GM10248 (cell line): Measurements from ENCODE around the gene SPI1.
A peak's percentile ranks its signal among the peaks of the same experiment; 100 is the strongest.

Experiments used
- CTCF ChIA-PET: fragments of 300-600 bp; sonication (Branson Sonifier 250); formaldehyde crosslinking; extraction: SDS; loops from one replicate; lab custom pipeline; 2021; ENCODE audit warnings: antibody characterized with exemption; lab: Yijun Ruan, JAX
- POLR2A ChIA-PET: fragments of 350-650 bp; sonication (Branson Sonifier 250); formaldehyde crosslinking; extraction: SDS; loops from one replicate; lab custom pipeline; 2020; ENCODE audit warnings: antibody characterized with exemption; lab: Yijun Ruan, JAX
- DNase-seq: peaks from one replicate; pipeline ENCODE4 v3.0.0; 2012; ENCODE audit errors: extremely low spot score
- TF ChIP-seq, protein P1 (sequence below): IDR thresholded peaks from 2 replicates; pipeline ENCODE4 v1.5.1; 2012; ENCODE audit warnings: mild to moderate bottlenecking, low read depth; ENCODE audit errors: extremely low read depth, missing control alignments, control extremely low read depth

SPI1 gene

DNA sequence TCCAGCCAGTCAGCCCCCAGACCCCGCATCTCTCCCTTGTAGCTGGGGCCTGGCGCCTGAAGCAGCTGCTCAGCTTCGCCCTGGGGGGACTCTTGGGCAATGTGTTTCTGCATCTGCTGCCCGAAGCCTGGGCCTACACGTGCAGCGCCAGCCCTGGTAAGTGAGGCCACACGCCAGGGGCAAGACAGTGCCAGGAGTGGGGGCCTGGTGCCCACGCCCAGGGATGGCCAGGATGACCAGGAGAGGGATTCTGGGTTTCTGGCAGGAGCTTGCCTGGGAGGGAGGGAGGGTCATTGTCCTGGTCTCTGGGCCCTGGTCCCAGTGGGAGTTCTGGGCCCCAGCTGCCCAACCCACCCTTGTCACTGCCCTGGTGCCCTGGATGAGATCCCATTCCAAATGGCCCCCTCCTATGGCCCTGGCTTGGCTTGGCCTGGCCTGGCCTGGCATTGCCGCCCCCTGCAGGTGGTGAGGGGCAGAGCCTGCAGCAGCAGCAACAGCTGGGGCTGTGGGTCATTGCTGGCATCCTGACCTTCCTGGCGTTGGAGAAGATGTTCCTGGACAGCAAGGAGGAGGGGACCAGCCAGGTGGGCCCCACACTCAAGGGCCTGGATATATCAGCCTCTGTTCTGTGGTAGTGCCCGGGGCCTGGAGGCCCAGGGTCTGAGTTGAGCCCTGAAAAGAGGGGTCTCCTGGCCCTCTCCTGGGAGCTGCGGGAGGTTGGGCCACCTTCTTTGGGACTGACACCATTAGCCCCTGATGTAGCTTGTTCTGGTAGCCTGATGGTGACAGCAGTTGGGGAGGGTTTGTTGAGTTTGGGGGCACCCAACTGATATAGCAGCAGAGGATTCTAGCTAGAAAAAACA, 33.8 kb upstream of the SPI1 start:
- ChIA-PET POLR2A (interaction anchor here (0.5 to 1.6 kb wide), 5 partner anchors 12 to 154 kb away, joined by 3 to 4 read pairs (median 3); partner anchors contain the start of genes NR1H3, PSMC3 and SPI1), CTCF (interaction anchor here (0.7 to 8.6 kb wide), 42 partner anchors 11 to 442 kb away, joined by 3 to 92 read pairs (median 4); partner anchors contain the start of genes ACP2, ARFGAP2, NR1H3 and PSMC3)
- TF ChIP-seq, protein P1, sequence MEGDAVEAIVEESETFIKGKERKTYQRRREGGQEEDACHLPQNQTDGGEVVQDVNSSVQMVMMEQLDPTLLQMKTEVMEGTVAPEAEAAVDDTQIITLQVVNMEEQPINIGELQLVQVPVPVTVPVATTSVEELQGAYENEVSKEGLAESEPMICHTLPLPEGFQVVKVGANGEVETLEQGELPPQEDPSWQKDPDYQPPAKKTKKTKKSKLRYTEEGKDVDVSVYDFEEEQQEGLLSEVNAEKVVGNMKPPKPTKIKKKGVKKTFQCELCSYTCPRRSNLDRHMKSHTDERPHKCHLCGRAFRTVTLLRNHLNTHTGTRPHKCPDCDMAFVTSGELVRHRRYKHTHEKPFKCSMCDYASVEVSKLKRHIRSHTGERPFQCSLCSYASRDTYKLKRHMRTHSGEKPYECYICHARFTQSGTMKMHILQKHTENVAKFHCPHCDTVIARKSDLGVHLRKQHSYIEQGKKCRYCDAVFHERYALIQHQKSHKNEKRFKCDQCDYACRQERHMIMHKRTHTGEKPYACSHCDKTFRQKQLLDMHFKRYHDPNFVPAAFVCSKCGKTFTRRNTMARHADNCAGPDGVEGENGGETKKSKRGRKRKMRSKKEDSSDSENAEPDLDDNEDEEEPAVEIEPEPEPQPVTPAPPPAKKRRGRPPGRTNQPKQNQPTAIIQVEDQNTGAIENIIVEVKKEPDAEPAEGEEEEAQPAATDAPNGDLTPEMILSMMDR, result peak; percentile 97
- peak; percentile 71 for DNase-seq

DNA sequence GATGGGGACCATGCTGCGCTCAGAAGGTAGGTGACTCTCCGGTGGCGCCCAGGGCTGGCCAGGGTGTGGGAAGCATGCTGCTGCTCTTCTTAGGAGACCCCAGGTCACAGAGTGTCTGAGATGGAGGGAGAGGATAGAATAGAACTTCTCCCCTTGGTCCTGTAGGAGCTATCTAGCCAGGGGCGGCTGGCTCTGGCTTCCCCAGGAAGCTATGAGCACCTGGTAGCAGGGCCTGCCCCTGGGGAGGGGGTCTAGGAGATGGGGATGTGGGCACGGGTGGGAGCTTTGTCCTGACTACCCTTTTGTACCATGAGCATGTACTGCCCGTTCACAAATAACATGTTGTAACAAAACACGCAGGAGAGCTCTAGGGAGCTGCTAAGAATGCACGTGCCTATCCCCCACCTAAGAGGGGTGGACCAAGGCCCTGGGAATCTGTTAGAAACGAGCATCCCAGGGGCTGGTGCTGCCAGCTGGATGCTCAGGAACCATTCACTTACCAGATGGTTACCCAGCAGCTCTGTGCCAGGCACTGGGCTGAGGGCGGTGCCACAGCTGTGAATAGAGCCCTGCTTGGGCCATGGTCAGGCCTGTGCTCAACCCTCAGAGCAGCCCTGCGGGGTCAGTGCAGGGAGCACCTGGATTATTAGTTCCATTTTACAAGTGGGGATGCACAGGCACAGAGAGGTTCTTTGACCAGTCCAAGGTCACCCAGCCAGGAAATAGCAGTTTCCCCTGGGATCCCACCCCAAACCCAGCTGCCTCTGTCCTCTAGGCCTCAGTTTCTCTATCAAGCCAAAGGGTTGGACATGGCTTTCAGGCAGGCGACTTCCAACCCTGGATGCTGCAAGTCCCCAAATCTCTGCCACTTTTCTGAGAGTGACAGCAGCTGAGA, 32.3 kb upstream of the SPI1 start:
- TF ChIP-seq, protein P1, result no peak
- ChIA-PET CTCF (interaction anchor here (0.7 to 8.6 kb wide), 23 partner anchors 10 to 518 kb away, joined by 3 to 92 read pairs (median 5); partner anchors contain the start of genes ACP2, ARFGAP2, NR1H3 and PSMC3), POLR2A (interaction anchor here (0.5 kb wide), 1 partner anchor 43 kb away, joined by 6 read pairs; no protein-coding TSS in a partner anchor)
- no peak for DNase-seq

DNA sequence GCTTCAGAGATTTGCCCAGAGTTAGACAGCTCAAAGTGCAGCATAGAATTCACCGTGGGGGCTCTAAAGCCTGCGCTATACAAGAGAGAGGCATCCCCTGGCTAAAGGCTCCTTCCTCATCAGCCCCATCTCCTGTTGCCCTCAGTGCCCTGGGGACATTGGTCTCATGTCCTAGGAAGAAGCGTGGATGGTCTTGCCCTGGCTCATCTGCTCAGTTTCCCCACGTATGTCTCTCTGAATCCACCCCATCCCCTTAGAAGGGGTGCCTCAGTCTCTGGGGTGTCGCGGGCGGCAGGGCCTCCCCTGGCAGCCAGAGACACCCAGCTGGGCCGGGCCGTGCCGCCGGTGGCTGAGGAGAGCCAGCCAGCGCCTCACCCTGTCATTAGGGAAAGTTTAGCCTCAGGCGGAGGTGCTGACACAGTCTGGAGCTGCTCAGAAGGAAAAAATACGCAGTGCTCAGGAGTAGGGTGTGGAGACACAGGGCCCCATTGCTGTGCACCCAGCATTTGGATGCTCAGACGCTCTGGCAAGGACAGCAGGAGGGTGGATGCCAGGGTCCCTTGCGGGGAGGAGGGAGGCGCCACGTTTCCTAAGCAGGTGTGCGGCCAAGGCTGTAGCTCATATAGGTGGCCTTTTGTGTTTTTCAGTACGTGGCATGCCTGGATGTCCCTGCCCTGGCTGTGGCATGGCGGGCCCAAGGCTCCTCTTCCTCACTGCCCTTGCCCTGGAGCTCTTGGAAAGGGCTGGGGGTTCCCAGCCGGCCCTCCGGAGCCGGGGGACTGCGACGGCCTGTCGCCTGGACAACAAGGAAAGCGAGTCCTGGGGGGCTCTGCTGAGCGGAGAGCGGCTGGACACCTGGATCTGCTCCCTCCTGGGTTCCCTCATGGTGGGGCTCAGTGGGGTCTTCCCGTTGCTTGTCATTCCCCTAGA, 31.4 kb upstream of the SPI1 start:
- TF ChIP-seq, protein P1, result no peak
- POLR2A ChIA-PET, result no interaction called here
- no peak for DNase-seq
- CTCF ChIA-PET, result interaction anchor here (0.7 to 8.6 kb wide), 12 partner anchors 9 to 231 kb away, joined by 3 to 92 read pairs (median 12); partner anchors contain the start of genes ACP2, ARFGAP2, DDB2 and PSMC3

DNA sequence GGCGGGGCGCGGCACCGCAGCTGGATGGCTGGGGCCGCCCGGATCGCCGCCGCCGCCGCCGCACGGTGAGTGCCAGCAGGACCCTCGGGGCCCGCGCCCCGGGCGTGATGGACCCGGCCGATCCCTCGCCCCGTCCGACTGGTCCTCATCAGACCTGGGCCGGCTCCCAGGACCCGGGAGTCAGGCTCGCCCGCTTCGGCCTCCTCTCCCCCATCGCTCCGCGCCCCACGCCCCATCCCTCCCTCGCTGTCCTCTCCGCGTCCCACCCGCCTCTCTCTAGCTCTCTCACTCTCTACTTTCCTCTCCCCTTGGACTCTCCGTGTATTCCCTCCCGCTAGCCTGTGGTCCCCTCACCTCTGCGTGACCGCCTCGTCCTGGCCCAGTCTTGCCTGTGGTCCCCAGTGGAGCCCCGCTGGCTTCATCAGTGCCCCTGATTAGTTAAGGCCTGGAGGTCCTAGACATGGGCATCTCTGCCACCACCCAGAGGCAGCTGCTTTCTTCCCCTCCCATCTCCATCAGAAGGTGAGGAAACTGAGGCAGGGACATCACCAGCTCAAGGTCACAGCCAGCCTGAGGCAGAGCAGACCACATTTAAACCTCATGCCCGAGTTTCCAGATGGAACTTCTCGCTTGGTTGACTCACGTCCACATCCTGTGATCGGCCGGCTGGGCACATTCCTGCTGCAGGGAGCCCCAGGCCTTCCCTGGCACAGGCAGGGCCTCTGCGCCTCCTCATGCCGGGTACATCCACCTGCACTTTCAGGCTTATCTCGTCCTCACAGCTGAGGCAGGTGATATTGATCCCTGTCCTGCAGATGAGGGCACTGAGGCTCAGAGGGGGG, 30.5 kb upstream of the SPI1 start:
- TF ChIP-seq, protein P1, result no peak
- CTCF ChIA-PET, result interaction anchor here (0.7 to 8.6 kb wide), 8 partner anchors 8 to 208 kb away, joined by 3 to 92 read pairs (median 5); partner anchors contain the start of gene DDB2
- no peak for DNase-seq
- POLR2A ChIA-PET, result no interaction called here
